ENCODE data around the gene ZNF513.

The ZNF513 gene

DNA sequence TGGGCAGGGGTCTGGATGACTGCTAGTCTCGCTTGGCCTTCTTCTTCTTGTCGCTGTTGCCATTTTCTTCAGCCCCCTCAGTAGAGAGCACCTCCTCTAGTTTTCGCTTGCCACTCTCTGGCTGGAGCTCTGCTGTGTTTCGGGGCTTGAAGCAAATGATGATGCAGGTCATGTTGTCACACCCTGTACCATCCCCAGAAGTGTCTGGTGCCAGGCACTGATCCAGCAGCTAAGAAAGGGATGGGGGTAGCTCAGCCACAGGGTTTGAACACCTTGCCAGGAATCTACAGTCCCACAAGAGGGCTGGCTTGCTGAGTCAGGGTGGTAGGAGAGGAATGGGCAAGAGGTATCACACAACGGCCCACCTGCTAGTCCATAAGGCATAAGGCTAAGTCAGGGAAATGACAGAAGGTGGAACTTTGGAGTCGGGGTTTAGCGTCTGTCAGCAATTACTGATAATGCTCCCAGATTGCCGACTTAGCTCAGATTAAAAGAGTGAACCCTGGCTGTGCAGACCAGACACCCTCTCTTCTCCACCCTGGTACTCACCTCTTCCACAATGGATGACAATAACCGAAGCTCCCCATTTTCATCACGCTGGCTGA lies 1.1 kb upstream of the ZNF513 start:
- no peak for DNase-seq (ENCODE audit: low read depth in 3 of 3)

DNA sequence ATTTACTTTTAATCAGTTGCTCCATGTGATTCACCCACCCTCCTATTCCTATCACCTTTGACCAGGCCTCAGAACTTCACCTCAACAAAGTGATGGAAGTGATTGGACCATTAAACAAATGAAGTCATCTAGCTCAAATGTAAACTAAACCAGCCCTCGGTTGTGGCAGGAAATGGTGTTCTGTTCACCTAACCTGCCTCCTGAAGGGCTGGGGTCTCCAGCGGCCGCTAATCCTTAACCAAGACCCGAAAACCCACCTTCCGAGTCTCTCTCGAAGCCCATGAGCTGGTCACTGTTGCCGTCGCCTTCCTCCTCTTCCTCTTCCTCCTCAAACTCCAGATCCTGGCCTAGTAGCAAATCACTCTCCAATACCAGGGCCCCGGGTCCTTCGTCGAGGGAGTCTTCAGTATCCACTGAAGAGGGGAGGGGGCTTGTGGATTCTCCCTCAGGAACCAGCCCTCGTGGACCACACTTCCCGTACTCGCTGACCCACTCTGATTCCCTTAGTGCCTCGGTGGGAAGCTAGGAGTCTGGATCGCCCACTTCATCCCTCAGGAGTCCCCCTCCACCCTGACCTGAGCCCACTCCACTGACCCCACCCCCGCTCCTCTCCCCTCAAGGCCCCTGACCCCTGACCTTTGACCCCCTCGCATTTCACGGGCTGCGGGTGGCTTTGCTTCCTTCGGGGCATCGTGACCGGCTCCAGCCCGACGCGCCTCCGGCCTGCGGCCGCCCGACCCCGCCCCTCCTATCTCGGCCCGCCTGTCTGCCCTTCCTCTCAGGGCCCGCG lies 503 bp downstream of the ZNF513 start:
- DNase-seq (ENCODE audit: low read depth in 3 of 3) = peak in 1 of 3 donors; percentile 52

DNA sequence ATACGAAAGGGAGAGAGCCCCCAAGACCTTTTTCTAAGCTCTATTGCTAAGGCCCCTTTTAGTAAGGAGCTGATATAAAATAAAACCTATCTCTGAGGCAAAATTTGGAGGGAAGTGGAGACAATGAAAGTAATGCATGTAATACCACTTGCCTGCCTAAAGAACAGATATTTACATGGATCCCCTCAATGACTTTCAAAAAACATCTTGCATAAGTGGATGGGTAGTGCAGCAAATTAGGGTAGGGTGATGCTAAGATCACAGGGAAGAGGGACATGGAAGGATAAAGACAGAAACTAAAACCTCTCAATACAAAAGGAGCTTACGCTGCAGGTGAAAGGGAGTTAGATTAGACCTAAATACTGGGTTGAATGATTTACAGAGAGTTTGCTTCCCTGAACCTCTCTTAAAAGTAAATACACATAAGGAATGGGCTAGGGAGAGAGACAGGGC lies 1.1 kb downstream of the ZNF513 start:
- no peak for DNase-seq (ENCODE audit: low read depth in 3 of 3)

DNA sequence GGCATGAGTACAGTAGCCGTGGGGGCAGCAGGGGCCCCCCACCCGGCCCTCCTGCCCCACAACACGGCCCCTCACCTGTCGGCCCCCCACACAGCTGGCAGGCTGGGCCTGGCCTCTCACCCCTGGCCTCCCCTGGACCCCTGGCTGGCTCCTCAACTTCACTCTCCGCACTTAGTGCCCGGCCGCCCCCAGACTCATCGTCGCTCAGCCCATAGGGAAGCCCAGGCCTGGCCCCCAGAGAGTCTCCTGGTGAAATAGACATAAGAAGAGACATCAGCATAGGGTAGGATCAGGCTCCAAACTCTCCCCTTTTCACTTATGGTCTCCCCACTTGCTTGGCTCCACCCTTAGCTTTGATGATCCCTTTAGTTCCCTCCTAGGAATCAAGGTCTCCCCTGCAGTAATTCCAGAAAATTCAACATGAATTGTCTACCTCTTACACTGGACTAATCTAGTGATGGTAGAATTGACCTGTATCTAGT lies 1.7 kb downstream of the ZNF513 start:
- no peak for DNase-seq (ENCODE audit: low read depth in 3 of 3)

DNA sequence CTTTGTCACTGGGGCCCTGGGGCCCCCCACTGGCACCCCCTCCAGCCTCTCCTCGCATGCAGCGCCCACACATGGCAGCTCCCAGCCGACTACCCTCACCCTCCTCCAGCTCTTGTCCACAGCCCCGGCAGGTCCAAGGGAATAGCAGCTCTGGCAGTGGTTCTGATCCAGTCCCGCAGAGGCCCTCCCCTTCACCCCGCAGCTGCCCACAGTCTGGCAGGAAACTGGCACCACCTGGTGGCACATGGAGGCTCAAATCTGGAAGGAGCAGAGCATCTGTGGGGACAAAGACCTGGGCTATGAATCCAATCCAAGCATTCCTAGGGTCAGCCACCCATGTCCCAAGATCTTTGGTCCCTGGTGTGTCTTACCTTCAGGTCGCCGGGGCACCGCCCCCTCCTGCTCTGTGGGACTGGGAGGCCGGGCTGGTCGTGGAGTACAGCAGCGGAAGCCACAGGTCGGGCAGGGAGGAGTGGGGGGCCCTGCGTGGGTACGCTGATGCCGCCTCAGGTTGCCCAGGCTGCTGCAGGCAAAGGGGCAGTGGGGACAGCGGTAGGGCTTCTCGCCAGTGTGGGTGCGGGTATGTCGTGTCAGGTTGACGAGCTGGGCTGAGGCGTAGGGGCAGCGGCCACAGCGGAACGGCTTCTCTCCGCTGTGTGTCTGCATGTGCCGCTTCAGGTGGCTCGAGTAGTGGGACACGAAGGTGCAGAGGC lies 2.3 kb downstream of the ZNF513 start:
- no peak for DNase-seq (ENCODE audit: low read depth in 3 of 3)

DNA sequence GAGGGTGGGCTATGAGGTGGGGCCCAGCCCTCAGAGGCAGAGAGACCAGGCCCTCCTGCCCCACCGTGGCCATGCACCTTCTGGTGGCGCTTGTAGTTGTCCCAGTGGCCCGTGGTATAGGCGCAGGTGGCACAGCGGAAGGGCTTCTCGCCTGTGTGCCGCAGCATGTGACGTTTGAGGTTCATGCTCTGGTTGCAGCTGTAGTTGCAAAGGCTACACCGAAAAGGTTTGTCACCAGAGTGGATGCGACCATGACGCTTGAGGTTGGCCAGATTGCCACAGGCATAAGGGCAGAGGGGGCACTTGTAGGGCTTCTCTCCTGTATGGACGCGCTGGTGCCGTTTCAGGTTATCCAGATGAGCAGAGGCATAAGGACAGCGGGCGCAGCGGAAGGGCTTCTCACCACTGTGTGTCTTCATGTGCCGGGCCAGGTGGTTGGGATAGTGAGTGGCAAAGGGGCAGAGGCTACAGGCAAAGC lies 2.9 kb downstream of the ZNF513 start:
- no peak for DNase-seq (ENCODE audit: low read depth in 3 of 3)

DNA sequence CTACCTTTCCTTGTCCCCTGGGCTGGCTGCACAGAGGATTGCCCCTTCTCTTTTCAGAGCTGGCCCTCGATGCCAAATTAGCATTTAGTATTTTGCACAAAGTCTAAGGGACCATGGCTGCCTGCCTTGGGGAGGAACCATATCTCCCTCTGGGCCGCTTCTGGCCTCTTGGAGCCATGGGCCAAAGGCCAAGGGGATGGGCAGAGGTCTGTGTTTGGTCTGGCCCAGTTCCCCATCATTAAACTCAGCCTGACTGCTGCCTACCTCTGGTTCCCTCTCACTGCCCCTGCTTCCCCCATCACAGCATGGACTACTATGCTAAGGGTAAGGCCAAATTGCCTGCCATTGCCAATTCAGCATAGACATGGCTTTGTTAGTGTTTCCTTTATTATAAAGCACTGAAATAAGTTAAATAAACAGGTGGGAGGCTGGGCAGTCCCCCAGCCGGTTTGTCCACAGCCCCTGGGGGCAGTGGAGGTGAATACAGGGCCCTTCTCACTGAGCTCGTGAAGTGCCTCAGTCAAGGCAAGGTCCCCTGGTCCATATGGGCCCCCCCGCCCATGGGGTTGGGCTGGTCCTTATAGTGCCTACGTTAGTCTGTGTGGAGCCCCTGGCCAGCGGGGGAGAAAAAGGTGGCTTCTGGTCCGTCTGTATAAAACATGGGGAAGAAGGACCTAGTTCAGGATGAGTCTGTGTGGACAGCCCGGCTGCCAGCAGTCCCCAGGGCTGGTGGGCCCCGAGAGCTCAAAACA lies 3.5 kb downstream of the ZNF513 start:
- DNase-seq (ENCODE audit: low read depth in 3 of 3) = no peak

DNA sequence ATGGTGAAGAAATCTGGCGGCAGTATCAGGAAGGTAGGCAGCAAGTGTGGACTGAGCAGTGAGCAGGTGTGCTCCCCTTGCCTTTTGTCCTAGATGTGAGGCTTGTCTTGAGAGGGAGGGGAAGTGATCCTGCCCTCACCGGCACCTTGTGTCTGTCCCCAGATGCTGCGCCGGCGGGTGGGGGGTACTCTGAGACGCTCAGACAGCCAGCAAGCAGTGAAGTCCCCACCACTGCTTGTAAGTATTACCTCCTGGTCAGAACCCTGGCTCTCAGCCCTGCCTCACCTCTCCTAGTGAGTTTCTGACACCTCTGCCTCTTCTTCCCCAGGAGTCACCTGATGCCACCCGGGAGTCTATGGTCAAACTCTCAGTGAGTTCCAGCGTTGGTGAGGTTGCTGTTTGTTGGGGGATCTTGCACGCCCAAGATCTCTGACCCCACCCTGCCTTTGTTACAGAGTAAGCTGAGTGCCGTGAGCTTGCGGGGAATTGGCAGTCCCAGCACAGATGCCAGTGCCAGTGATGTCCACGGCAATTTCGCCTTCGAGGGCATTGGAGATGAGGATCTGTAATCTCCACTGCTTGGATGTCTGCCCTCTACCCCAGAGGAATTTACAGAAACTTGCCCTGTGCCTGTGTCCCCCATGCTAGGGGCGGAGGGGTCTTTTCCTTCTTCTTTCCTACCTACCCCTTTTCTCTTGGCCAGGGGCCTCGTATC lies 4.2 kb downstream of the ZNF513 start:
- DNase-seq (ENCODE audit: low read depth in 3 of 3) = no peak

DNA sequence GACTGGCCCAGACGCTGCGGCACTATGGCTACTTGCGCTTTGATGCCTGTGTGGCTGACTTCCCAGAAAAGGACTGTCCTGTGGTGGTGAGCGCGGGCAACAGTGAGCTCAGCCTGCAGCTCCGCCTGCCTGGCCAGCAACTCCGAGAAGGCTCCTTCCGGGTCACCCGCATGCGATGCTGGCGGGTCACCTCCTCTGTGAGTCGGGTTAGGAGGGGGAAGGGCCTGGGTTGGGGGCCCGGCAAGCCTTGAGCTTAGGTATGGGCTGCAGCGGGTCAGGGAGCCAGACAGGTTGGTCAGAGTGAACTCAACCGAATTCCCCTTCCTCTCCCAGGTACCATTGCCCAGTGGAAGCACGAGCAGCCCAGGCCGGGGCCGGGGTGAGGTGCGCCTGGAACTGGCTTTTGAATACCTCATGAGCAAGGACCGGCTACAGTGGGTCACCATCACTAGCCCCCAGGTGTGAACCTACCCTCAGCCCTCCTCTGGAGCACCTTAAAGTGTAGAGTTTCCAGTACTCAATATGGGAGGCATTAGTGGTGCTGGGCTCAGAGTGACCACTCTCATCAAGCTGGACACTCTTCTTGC lies 4.9 kb downstream of the ZNF513 start:
- no peak for DNase-seq (ENCODE audit: low read depth in 3 of 3)

DNA sequence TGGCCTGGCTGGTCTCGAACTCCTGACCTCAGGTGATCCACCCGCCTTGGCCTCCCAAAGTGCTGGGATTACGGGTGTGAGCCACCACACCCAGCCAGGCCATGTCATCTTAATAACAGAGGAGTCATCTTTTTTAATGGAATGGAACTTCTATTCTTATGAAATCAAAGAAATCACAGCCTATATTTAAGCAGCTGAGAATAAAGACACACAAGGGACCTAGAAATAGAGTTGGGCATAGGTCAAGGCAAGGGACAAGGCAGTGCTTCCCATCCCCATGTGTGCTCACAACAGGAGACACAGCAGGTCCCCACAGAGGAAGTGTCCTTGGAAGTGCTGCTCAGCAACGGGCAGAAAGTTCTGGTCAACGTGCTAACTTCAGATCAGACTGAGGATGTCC lies 7.0 kb downstream of the ZNF513 start:
- DNase-seq (ENCODE audit: low read depth in 3 of 3) = no peak

DNA sequence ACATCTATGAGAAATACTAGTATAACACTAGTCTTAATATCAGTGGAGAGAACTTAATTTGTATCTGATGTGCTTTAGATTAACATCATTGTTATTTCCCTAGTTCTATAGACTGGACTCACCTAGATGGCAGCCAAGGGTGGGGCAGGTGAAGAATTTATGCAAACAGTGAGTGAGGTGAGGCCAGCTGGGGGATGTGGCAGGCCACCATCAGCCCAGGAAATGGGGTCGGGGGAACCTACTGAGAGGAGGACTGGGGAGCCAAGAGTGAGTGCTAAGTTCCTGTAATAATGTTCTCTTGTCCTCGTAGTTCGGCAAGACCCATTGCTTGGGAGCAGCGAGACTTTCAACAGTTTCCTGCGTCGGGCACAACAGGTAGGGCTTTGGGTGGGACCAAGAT lies 7.6 kb downstream of the ZNF513 start:
- DNase-seq (ENCODE audit: low read depth in 3 of 3) = no peak

DNA sequence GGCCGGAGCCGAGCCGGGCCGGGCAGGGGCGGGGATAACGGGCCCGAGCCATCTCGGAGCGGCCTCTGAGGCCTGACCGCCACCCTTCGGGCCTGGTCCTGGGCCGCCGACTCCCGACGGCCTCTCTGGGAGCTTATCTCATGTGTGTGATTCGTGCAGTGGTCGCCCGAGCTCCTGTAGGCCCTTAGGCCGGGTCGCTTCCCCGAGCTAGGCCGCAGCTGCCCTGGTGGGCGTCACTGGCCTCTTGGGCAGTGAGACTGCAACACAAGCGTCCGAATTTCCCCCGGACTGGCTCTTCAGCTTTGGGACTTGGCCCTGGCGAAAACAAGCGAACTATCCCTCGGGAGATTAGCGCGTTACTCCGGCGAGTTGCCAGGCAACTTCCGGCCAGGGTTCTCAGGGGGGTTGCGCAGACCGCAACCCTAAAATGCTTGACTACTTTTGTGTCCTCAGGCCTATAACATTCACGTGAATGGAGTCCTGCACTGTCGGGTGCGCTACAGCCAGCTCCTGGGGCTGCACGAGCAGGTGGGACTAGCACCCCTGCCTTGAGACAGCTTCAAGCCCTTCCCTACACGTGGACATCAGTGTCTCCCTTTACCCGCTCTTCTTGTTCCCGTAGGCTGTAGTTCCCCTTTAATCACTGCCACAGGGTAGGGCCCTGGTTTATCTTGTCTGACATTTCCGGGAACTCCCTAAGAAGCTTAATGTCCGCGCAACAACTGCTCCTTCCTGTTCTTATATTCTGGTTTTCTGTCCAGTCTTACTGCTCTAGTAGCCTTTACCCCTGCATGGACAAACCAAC lies 9.5 kb downstream of the ZNF513 start:
- no peak for DNase-seq (ENCODE audit: low read depth in 3 of 3)

DNA sequence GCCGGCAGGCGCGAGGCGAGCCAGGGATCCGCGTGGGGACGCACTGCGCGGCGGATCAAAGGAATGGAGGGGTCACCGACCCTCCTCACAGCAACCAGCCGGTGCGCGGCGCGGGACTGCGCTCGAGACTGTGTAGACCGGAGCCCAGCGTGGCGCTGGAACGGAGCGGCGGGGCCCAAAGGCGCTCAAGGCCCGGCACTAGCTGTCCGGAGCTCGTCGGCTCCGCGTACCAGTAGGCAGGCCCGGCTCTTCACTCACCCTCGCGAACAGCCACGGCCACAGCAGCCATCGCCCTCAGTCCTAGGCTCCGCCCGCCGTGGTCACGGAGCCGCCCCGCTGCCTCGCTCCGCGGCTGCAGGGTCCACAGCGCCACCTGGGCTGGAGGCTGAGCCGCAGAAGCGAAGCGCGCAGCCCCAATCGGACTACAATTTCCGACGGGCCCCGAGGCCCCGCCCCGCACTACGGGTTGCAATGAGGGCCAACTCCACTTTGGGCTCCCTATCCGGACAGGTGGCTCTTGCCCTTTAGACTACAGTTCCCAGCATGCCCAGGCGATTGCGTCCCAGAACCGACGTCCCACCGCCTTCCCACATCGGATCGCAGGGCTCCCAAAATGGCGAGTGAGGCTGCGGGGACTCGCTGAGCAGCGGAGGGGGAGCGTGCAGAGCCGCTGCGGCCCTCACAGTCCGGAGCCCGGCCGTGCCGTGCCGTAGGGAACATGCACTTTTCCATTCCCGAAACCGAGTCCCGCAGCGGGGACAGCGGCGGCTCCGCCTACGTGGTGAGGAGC lies 10.3 kb downstream of the ZNF513 start, which contains the start of the genes EIF2B4 and SNX17:
TSS of gene EIF2B4 (minus strand) at position 313 of the 790 bp plus-strand sequence. CDS start at position 289, 24 bp downstream.
TSS of gene SNX17 (plus strand) at position 591 of the 790 bp plus-strand sequence. CDS start at position 719, 128 bp downstream.
- peak; percentile 96 to 100 (median 98) for DNase-seq (ENCODE audit: low read depth in 3 of 3)

DNA sequence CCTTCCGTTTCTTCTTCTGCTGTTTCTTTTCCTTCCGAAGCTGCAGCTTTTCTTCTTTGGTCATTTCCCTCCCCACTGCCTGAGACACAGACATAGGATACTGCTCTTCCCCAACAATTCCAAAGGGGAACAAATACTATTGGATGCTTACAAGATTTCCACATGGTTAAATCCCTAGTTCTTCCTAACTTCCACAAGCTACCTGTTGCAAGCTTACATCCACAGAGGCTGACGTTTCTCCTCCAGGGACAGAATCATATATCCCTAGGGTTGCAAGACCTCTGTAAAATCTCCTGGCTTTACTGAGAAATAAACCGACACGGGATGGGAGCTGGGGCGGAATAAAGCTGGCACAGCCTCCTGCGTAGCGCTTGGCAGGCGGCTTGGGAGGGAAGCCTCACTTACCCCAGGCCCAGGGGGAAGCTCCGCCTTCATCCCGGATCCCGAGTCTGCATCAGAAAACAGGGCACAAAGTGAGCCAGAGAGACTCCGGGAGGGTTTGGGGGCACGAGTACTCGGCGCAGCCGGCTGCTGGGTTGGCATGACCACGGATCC lies 11.0 kb downstream of the ZNF513 start:
- peak in 1 of 3 donors; percentile 23 for DNase-seq (ENCODE audit: low read depth in 3 of 3)

DNA sequence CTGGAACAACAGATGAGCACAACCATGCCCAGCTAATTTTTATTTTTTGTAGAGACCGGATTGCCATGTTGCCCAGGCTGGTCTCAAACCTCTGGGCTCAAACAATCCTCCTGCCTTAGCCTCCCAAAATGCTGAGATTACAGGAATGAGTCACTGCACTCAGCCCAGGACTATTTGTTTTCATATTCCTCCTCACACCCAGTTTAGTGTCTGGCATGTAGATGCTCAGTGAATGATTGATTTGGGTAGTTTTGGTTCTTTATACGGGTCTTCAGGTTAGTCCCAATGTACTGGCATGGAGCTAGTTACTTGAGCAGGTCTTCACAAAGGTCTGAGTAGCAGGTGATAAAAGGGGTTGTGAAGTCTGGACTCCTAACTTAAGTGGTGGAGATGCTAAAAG lies 16.6 kb downstream of the ZNF513 start:
- DNase-seq (ENCODE audit: low read depth in 3 of 3) = no peak

DNA sequence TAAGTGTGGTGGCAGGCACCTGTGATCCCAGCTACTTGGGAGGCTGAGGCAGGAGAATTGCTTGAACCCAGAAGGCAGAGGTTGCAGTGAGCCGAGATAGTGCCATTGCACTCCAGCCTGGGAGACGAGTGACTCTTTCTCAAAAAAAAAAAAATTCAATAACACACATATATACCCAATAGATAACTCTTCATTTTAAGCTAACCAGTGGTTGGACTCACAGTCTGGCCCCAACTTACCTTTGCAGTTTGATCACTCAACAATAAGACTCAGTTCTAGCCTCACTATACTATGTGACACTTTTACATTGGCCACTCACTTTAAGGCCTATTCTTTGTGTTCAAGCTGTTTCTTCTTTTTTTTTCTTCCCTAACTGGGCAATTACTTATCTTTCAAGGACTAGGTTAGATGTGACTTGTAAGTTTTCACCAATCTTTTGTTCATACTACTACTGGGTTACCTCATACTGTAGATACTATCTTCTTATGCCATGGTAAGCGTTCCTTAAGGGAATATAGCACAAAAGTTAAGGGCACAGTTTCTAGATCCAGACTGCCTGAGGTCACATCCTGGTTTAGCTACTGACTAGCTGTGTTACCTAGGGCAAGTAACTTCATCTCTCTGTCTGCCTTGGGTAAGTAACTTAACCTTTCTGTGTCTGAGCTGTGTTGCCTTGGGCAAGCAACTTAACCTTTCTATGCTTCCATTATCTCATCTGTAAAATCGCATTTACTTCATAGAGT lies 17.7 kb downstream of the ZNF513 start:
- no peak for DNase-seq (ENCODE audit: low read depth in 3 of 3)

DNA sequence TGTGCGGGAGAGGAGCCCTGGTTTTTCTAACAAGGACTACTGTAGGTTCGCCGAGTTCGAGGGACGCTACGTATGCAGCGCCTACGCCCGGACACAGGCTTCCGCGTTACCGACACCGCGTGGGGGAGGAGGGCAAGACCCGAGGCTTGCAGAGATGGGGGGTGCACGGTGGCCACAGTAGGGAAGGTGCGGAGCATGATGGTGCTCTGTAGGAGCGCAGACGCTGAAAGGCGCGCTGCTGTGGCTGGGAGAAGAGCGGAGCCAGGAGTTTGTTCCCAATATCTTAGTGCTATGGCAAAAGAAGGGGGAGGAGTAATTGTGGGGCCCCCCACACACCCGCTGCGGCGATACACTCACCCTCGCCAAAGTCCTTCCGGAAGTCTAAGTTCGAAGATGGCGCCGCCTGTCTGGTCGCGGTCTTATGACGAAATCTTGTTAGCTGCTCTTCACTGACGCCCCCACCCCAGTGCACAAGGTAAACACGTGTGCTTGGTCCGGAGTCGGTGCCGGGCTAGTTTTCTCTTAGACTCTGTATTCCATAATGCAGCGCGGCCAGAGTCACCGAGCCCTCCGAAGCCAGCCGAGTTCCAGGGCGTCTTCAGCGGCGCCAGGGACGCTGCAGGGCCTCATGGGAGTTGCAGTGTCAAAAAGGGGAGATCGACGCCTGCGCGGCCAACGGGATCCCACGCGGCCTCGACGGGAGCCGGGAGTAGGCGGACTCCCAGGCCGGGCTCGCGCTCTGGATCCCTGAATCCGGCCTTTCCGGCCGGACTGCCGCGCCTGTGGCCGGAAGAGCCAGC lies 24.0 kb downstream of the ZNF513 start, which contains the start of gene GTF3C2:
TSS of gene GTF3C2 (minus strand) at position 383 of the 800 bp plus-strand sequence. CDS start 13,210 bp downstream, outside the sequence.
- DNase-seq (ENCODE audit: low read depth in 3 of 3) = peak; percentile 82 to 90 (median 87)

Data from stimulated activated CD4-positive, alpha-beta T cell treated with anti-CD3 and anti-CD28 coated beads, TNF-alpha, amount 100 ng/mL, for 48 hours (primary cell).